H9 (cell line): ENCODE data around the gene SULT2A1. TPM values are rescaled to one million over a fixed set of nuclear protein-coding genes. Genes with fewer than 3 reads are reported as not detected.

ENCODE experiments used
- DNase-seq: peaks from one replicate; pipeline ENCODE4 v3.0.0-alpha.2; 2017
- H2AFZ ChIP-seq: one replicate; pipeline ENCODE4 v1.6.1; 2013; ENCODE audit warnings: mild to moderate bottlenecking, low read length, control low read depth, moderate library complexity
- H2AK5ac ChIP-seq: 2 replicates; pipeline ENCODE4 v1.6.1; 2013; ENCODE audit warnings: low read length, control low read depth, mixed read lengths; ENCODE audit not compliant: insufficient read length
- H2BK120ac ChIP-seq: one replicate; pipeline ENCODE4 v1.6.1; 2013; ENCODE audit warnings: low read depth, mild to moderate bottlenecking, low read length, control low read depth, inconsistent platforms; ENCODE audit not compliant: poor library complexity, severe bottlenecking
- H2BK12ac ChIP-seq: 2 replicates; pipeline ENCODE4 v1.6.1; 2013; ENCODE audit warnings: low read length, control low read depth, mixed read lengths, low read depth; ENCODE audit not compliant: insufficient read length
- H2BK15ac ChIP-seq: 2 replicates; pipeline ENCODE4 v1.6.1; 2013; ENCODE audit warnings: low read depth, low read length, control low read depth
- H2BK20ac ChIP-seq: one replicate; pipeline ENCODE4 v1.6.1; 2013; ENCODE audit warnings: low read depth, mild to moderate bottlenecking, low read length, control low read depth, inconsistent platforms; ENCODE audit not compliant: poor library complexity, severe bottlenecking
- H2BK5ac ChIP-seq: 2 replicates; pipeline ENCODE4 v1.6.1; 2013; ENCODE audit warnings: low read length, control low read depth, mixed read lengths; ENCODE audit not compliant: insufficient read length
- H3K14ac ChIP-seq: 2 replicates; pipeline ENCODE4 v1.6.1; 2013; ENCODE audit warnings: low read length, control low read depth; ENCODE audit not compliant: insufficient read depth
- H3K18ac ChIP-seq: 2 replicates; pipeline ENCODE4 v1.6.1; 2013; ENCODE audit warnings: low read depth, mild to moderate bottlenecking, mixed read lengths, low read length, control low read depth; ENCODE audit not compliant: insufficient read length
- H3K23ac ChIP-seq: 2 replicates; pipeline ENCODE4 v1.6.1; 2013; ENCODE audit warnings: low read length, control low read depth, mixed read lengths, low read depth; ENCODE audit not compliant: insufficient read length
- H3K23me2 ChIP-seq: 2 replicates; pipeline ENCODE4 v1.6.1; 2013; ENCODE audit warnings: low read depth, mild to moderate bottlenecking, mixed read lengths, low read length, control low read depth; ENCODE audit not compliant: insufficient read length, poor library complexity, severe bottlenecking
- H3K27ac ChIP-seq: 2 replicates; pipeline ENCODE4 v1.5.1; 2013; ENCODE audit warnings: low read length, control low read depth, mixed read lengths, low read depth; ENCODE audit not compliant: insufficient read length
- H3K27me3 ChIP-seq: 2 replicates; pipeline ENCODE4 v1.6.1; 2013; ENCODE audit warnings: low read length, control low read depth, inconsistent platforms; ENCODE audit not compliant: insufficient read depth
- H3K4ac ChIP-seq: 2 replicates; pipeline ENCODE4 v1.6.1; 2013; ENCODE audit warnings: low read depth, mild to moderate bottlenecking, control low read depth, inconsistent platforms, low read length, moderate library complexity
- H3K4me1 ChIP-seq: 2 replicates; pipeline ENCODE4 v1.6.1; 2013; ENCODE audit warnings: low read length, control low read depth, inconsistent platforms; ENCODE audit not compliant: insufficient read depth
- H3K4me2 ChIP-seq: 2 replicates; pipeline ENCODE4 v1.6.1; 2013; ENCODE audit warnings: low read length, control low read depth, mixed read lengths; ENCODE audit not compliant: insufficient read length, insufficient read depth
- H3K56ac ChIP-seq: 2 replicates; pipeline ENCODE4 v1.6.1; 2013; ENCODE audit warnings: low read depth, mild to moderate bottlenecking, mixed read lengths, low read length, control low read depth; ENCODE audit not compliant: insufficient read length
- H3K79me1 ChIP-seq: 2 replicates; pipeline ENCODE4 v1.6.1; 2013; ENCODE audit warnings: low read depth, mild to moderate bottlenecking, moderate library complexity, low read length, control low read depth, inconsistent platforms; ENCODE audit not compliant: insufficient read depth, poor library complexity, severe bottlenecking
- H3K79me2 ChIP-seq: 2 replicates; pipeline ENCODE4 v1.6.1; 2013; ENCODE audit warnings: low read length, control low read depth, inconsistent platforms; ENCODE audit not compliant: insufficient read depth
- H3K9ac ChIP-seq: 2 replicates; pipeline ENCODE4 v1.6.1; 2013; ENCODE audit warnings: low read length, control low read depth, mixed read lengths; ENCODE audit not compliant: insufficient read length; ENCODE audit errors: extremely low read depth
- H3K9me3 ChIP-seq: one replicate; pipeline ENCODE4 v1.6.1; 2013; ENCODE audit warnings: low read depth, low read length, inconsistent platforms; ENCODE audit not compliant: control insufficient read depth
- H3T11ph ChIP-seq: one replicate; pipeline ENCODE4 v1.6.1; 2013; ENCODE audit warnings: mild to moderate bottlenecking, low read length, control low read depth, inconsistent platforms
- H4K20me1 ChIP-seq: one replicate; pipeline ENCODE4 v1.6.1; 2013; ENCODE audit not compliant: control insufficient read depth, insufficient read length, insufficient read depth
- H4K5ac ChIP-seq: 2 replicates; pipeline ENCODE4 v1.6.1; 2013; ENCODE audit warnings: low read depth, mild to moderate bottlenecking, mixed read lengths, low read length, control low read depth; ENCODE audit not compliant: insufficient read length
- H4K8ac ChIP-seq: replicated peaks from 2 replicates; pipeline ENCODE4 v1.6.1; 2013; ENCODE audit warnings: low read length, control low read depth, mixed read lengths, low read depth; ENCODE audit not compliant: insufficient read length
- H4K91ac ChIP-seq: 2 replicates; pipeline ENCODE4 v1.6.1; 2013; ENCODE audit warnings: low read depth, mild to moderate bottlenecking, moderate library complexity, mixed read lengths, low read length, control low read depth; ENCODE audit not compliant: insufficient read length
- H3K27ac Mint-ChIP-seq, 3 experiments: 2 replicates in 2 of 3; 3 replicates in 1 of 3; pipeline ENCODE4 v1.8.0; 2020 to 2021; ENCODE audit warnings: mixed read lengths in 3 of 3, mild to moderate bottlenecking in 1 of 3, moderate library complexity in 1 of 3
- H3K27me3 Mint-ChIP-seq: 2 replicates; pipeline ENCODE4 v1.8.0; 2021; ENCODE audit warnings: low read depth, mild to moderate bottlenecking, moderate library complexity, mixed read lengths
- H3K36me3 Mint-ChIP-seq, 3 experiments: 2 replicates in 2 of 3; 3 replicates in 1 of 3; pipeline ENCODE4 v1.8.0; 2020 to 2021; ENCODE audit warnings: low read depth in 3 of 3, mixed read lengths in 3 of 3; ENCODE audit not compliant: insufficient read depth in 1 of 3
- H3K4me1 Mint-ChIP-seq, 2 experiments: 2 replicates each; pipeline ENCODE4 v1.8.0; 2020; ENCODE audit warnings: mixed read lengths in 2 of 2
- H3K4me3 Mint-ChIP-seq, 2 experiments: 2 replicates in 1 of 2; 3 replicates in 1 of 2; pipeline ENCODE4 v1.8.0; 2020 to 2021; ENCODE audit warnings: mild to moderate bottlenecking in 2 of 2, mixed read lengths in 2 of 2, moderate library complexity in 1 of 2
- H3K9me3 Mint-ChIP-seq, 2 experiments: 2 replicates in 1 of 2; 3 replicates in 1 of 2; pipeline ENCODE4 v1.8.0; 2020; ENCODE audit warnings: mild to moderate bottlenecking in 2 of 2, mixed read lengths in 2 of 2, moderate library complexity in 1 of 2
- WGBS: extraction: QIAGEN DNeasy Blood & Tissue Kit; methylation state at CpG from one replicate; pipeline ENCODE4 v1.1.7; 2013; ENCODE audit warnings: missing lambda C conversion rate, low lambda C conversion rate, mixed read lengths; ENCODE audit not compliant: insufficient read length; ENCODE audit errors: extremely low coverage; 5-methylcytosine and 5-hydroxymethylcytosine counted together
- total RNA-seq: library from RNA; stranded (reverse); gene quantifications from 2 replicates; pipeline ENCODE4 v1.2.1, GENCODE V29; 2021
- TF ChIP-seq, protein P1 (sequence below): fragments of 200-600 bp; sonication (generic); conservative IDR thresholded peaks from 3 replicates; pipeline ENCODE4 v1.8.0; 2021; ENCODE audit warnings: antibody characterized with exemption, mild to moderate bottlenecking

The SULT2A1 gene
- total RNA-seq, 1 experiment from 2014 or later: not detected

DNA sequence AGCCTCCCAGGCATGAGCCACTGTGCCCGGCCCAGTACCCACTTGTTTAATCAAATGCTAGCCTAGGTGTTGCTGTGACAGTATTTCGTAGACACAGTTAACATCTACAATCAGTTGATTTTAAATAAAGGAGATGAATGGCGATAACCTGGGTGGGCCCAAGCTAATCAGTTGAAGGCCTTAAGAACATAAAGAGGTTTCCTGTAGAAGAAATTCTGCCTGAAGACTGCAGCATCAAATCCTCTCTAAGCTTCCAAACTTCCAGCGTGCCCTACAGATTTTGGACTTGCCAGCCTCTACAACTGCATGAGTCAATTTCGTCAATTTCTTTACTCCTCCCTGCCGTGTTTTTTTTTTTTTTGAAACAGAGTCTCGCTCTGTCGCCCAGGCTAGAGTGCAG, 13.2 kb upstream of the SULT2A1 start:
- H3K4me1 Mint-ChIP-seq: peaks cover 0 to 3% of the 10 kb centered on the region in 2 experiments; a peak in 1 of 4 replicates
- H4K8ac ChIP-seq: no peak overlapping the region
- no peak overlapping the region for H3K27ac ChIP-seq
- H2BK12ac ChIP-seq: no peak overlapping the region
- no peak for DNase-seq
- H3K36me3 Mint-ChIP-seq: no peaks in the 10 kb centered on the region
- WGBS: no CpG with 5 or more reads among the region's 8 CpGs
- no peaks in the 10 kb centered on the region; the same call in 1 of the 2 replicates for H3K27me3 Mint-ChIP-seq
- no peaks in the 10 kb centered on the region for H4K20me1 ChIP-seq
- no peak overlapping the region for H3K9ac ChIP-seq
- H2BK120ac ChIP-seq: no peak overlapping the region
- H3K27ac Mint-ChIP-seq: no peak overlapping the region
- no peaks in the 10 kb centered on the region for H3K23me2 ChIP-seq
- no peaks in the 10 kb centered on the region for H3K79me2 ChIP-seq
- TF ChIP-seq, protein P1, sequence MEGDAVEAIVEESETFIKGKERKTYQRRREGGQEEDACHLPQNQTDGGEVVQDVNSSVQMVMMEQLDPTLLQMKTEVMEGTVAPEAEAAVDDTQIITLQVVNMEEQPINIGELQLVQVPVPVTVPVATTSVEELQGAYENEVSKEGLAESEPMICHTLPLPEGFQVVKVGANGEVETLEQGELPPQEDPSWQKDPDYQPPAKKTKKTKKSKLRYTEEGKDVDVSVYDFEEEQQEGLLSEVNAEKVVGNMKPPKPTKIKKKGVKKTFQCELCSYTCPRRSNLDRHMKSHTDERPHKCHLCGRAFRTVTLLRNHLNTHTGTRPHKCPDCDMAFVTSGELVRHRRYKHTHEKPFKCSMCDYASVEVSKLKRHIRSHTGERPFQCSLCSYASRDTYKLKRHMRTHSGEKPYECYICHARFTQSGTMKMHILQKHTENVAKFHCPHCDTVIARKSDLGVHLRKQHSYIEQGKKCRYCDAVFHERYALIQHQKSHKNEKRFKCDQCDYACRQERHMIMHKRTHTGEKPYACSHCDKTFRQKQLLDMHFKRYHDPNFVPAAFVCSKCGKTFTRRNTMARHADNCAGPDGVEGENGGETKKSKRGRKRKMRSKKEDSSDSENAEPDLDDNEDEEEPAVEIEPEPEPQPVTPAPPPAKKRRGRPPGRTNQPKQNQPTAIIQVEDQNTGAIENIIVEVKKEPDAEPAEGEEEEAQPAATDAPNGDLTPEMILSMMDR: no peak
- H3K56ac ChIP-seq: no peak overlapping the region
- no peak overlapping the region for H3K14ac ChIP-seq
- no peaks in the 10 kb centered on the region for H3K4me1 ChIP-seq
- H3K9me3 Mint-ChIP-seq: no peaks in the 10 kb centered on the region
- no peak overlapping the region for H4K5ac ChIP-seq
- no peak overlapping the region for H2BK5ac ChIP-seq
- no peak overlapping the region for H3T11ph ChIP-seq
- H3K4me3 Mint-ChIP-seq: no peak overlapping the region
- H2BK20ac ChIP-seq: no peak overlapping the region
- H3K27me3 ChIP-seq: no peaks in the 10 kb centered on the region
- no peak overlapping the region for H3K23ac ChIP-seq
- no peak overlapping the region for H3K4ac ChIP-seq
- H2AFZ ChIP-seq: no peak overlapping the region
- no peaks in the 10 kb centered on the region for H3K79me1 ChIP-seq
- H3K9me3 ChIP-seq: no peaks in the 10 kb centered on the region
- no peak overlapping the region for H3K4me2 ChIP-seq
- H2BK15ac ChIP-seq: no peak overlapping the region
- H3K18ac ChIP-seq: no peak overlapping the region
- no peak overlapping the region for H2AK5ac ChIP-seq
- no peak overlapping the region for H4K91ac ChIP-seq
